Right ventricle myocardium inferior (tissue), 1 donor: ENCODE data around the gene KLHL25. TPM values are rescaled to one million over a fixed set of nuclear protein-coding genes. Genes with fewer than 3 reads are reported as not detected.
A peak's percentile ranks its signal among the peaks of the same experiment; 100 is the strongest.
"Not testable (repeated sequence)": the region's sequence is repeated elsewhere in the genome, so short reads cannot be mapped to it uniquely, and the experiment has no call there.

Experiments used
- ATAC-seq: fragments of 200-7000 bp; cut with Tn5 transposase; one replicate; pipeline ENCODE4 v1.9.1; 2020; ENCODE audit warnings: mild to moderate bottlenecking, moderate library complexity
- DNase-seq: peaks from one replicate; pipeline ENCODE4 v3.0.0; 2021; ENCODE audit errors: missing footprints
- intact Hi-C: fragments of 100-400 bp; cut with DNase I; formaldehyde crosslinking; loops from one replicate; pipeline ENCODE4 v1.11.0; 2022
- total RNA-seq: library from RNA; stranded (reverse); fragmentation: NEBNext Ultra II Directional; extraction: Animal tissue kit (Norgen Biotek cat#: 25700); gene quantifications from one replicate; pipeline ENCODE4 v1.2.1, GENCODE V29; 2021
- donor health status: DM: no; HTN: yes; CAD: no; lungs with severe emphysema.

Gene KLHL25
- total RNA-seq, 1 donor from 2014 or later: 4.5 TPM

DNA sequence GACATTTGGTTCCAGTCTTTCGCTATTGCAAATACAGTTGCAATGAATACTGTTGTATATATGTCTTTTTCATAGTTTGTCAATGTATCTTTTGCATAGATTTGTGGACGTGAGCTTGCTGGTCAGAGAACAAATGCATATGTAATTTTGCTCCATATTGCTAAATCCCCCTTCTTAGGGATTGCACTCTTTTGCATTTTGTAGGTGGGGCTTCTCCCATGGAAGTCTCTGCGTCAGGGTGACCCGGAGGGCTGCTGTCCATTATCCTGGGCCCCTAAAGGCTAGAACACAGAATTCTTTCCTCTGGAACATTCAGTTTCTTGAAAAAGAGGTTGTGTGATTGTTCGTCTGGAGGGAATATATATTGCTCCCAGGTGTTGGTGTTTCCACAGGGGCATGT, 25.2 kb upstream of the KLHL25 start:
- DNase-seq: no peak
- intact Hi-C loops: no loop called here
- no peak for ATAC-seq

DNA sequence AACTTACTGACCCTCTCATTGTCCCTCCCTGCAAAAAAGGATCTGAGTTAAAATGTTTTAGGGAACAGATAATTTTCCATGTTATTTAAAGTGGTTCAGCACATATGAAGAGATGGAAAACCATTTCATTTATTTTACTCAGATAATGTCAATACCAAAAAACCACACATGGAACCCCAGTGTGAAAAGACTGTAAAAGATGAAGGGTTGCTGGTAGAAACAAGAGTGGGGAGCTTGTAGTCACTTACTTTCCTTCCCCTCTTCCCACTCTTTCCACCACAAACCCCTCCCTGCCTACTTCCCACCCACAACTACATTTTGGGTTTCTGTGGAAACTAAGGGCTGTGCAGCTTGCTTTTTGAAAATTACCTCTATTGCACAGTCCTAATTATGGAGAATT, 18.5 kb upstream of the KLHL25 start:
- ATAC-seq (no peak), DNase-seq (no peak)
- intact Hi-C loops: no loop called here

GRCh38 chr15:85810075-85810474, 15.3 kb upstream of the KLHL25 start:
- intact Hi-C loops: no loop called here
- ATAC-seq (no peak), DNase-seq (no peak)

DNA sequence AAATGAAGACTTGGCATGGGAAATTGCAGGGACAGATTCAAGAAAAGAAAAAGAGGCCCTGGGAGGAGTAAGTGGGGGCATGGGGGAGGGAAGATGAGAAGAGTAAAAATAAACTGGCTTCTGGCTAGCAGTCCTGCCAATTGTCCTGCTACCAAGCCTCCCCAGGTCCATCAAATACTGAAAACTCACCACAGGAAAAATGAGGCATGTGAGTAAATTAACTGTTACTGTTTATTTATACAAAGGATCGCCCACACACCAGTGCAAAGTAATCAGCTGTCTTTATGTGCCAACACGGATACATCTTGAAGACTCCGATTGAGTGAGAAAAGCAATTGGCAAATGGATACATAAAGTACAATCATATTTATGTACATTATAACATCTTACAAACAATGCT, 10.7 kb upstream of the KLHL25 start:
- intact Hi-C loops: no loop called here
- ATAC-seq (no peak), DNase-seq (no peak)

- ATAC-seq: no peak
- intact Hi-C loops: no loop called here
- DNase-seq: no peak
These were observed 9.9 kb upstream of the KLHL25 start for GRCh38 chr15:85804481-85805170.

DNA sequence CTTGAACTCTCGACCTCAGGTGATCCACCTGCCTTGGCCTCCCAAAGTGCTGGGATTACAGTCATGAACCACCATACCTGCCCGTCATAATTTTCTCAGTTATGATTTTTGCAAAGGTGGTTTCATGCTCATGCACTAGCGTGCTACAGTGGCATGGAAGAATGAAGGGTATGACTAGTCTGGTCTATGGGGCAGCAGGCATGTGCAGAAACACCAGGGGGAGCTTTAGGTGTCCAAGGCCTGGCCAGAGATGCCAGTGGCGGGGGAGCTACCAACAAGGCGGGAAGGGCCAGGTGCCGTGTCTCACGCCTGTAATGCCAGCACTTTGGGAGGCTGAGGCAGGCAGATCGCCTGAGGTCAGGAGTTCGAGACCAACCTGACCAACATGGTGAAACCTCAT, 7.9 kb upstream of the KLHL25 start:
- ATAC-seq, DNase-seq, intact Hi-C loops: not testable (repeated sequence)

- DNase-seq: no peak
- intact Hi-C loops: no loop called here
These were observed 5.9 kb upstream of the KLHL25 start for GRCh38 chr15:85800478-85801123.

GRCh38 chr15:85796371-85796770, 1.6 kb upstream of the KLHL25 start:
- intact Hi-C loops, ATAC-seq, DNase-seq: not testable (repeated sequence)

More at GRCh38 chr15:85800478-85801123, 5.9 kb upstream of the KLHL25 start:
- peak; percentile 88 for ATAC-seq

DNA sequence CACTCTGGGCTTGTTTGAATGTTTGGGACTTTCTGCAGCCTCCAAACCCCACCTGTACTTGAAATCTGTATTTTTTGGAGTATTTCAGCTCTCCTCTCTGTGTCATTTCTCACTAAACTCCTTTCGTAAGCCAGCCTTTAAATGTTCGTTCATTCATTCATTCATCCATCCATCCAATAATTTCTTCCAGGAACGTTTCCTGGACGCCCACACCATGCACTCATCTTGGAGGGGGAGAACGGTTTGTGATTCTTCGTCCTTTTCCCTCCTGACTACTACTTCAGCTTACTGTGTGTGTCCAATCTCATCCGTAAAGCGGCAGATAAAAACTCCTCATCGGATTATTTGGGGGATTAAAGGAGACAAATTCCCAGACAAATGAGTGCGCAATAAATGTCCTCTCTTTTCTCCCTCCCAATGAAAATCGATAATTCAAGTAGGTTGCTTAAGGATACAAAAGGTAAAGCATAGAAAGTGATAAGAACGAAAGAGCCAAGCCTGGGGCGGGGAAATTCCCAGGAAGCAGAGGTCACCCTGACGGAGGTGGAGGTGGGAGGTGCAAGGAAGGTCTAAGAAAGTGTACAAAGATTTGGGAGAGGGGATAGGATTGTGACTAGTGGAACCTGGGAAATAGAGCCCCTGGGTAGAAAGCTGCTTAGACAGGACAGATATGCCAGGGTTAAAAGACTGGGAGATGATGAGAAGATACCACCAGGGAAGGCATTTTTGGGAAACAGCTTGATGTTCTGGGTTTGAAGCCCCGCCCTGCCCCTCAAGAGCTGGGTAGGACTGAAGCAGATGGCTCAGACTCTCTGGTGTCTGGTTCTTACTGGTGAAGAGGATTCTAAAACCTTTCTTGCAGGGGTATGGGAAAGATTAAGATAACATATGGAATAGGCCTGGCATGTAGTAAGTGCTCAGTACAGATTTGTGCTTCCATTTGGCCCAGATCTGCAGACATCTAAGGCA, 896 bp upstream of the KLHL25 start:
- no peak for ATAC-seq
- intact Hi-C loops: no loop called here
- no peak for DNase-seq

DNA sequence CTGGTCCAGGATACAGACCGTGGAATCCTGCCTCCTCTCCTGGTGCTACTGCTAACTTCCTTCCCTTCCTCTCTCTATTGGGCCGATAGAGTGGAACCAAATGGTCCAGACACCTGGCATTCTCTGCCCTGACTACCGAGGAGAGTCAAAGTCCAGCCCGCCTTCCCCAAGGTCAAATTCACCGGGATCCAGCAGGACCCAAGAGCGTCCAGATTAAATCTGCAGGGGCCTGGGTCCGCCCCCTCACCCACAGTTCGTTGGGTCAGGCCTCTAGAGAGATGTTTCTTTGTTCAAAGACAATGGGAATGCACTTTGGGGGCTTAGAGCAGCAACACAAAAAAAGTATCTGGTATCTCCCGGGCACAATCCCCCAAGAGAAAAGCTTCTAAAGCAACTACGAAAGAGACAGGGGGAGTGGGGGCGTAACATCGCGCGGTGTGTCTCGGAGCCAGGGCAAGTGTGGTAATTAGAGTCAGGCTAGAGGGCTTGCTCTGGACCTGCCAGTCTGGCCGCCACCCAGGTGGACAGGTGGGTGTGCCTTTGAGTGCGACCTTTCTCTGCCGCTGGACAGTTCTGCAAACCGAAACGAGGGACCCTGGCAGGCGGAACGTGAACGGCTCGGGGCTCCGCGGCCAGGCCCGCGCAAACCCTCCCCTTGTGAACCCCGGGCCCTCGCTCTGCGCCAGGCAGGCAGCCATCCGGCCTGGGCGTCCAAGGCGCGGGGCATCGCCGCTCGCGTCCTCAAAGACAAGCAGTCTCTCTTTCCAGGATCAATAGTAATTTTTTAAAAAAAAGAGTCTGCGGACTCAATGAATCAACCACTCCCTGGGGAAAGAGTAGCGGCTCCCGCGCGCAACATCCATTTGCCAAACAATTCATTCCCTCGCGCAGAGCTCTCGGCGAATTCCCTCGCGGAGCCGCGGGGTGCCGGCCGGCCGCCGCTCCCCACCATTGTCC, 806 bp downstream of the KLHL25 start:
- DNase-seq (peak; percentile 74), ATAC-seq (peak; percentile 27)
- intact Hi-C loops: loop anchor here (5.0 kb wide), 1 partner anchor 42 kb away; no protein-coding TSS in a partner anchor

GRCh38 chr15:85792912-85793590, 1.7 kb downstream of the KLHL25 start:
- no peak for ATAC-seq
- no peak for DNase-seq
- intact Hi-C loops: loop anchor here (5.0 kb wide), 1 partner anchor 41 kb away; no protein-coding TSS in a partner anchor

DNA sequence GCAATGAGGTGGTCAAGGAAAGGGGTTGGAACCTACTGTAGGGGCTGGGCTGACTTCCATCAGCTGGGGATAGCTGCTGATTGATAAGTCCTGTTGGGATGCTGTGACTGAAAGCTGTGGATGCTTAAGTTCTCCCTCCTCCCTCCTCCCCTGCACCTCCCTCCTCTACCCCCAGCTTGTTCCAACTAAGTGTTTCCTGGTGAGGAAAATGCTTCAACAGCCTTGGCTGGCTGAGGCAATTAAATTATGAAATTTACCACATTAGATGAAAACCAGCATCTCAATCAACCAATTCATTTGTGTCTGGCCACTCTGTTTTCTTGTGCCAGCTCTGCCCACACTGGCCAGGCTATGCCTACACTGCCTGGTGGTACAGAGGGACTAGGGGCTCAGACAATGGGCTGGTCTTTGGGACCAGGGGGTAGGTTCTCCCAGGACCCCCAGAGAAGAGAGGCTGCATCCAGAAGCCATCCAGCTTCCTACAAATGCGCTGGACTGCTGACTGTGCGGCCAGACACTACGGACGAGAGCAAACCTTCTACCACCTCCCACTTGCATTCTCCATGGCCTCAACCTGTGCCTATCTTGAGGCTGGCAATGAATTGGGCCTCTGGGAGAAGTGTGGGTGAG, 2.5 kb downstream of the KLHL25 start:
- DNase-seq (no peak), ATAC-seq (no peak)
- intact Hi-C loops: loop anchor here (5.0 kb wide), 1 partner anchor 40 kb away; no protein-coding TSS in a partner anchor

DNA sequence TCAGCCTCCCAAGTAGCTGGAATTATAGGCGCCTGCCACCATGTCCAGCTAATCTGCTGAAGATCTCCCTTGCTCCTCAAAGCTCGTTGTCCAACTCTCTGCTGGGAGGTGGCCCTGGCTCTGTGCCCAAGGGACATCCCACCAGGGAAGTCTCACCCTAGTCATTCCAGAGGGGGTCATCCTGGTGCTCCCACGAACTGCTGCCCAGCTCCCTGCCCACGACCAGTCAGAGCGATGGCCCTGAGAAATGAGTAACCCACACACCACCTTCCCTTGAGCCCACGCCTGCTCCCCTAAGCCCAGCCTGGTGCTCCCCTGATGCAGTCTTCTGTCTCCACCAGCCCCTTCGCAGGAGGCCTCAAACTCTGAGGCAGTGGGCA, 5.2 kb downstream of the KLHL25 start:
- ATAC-seq (no peak), DNase-seq (no peak)
- intact Hi-C loops: no loop called here

DNA sequence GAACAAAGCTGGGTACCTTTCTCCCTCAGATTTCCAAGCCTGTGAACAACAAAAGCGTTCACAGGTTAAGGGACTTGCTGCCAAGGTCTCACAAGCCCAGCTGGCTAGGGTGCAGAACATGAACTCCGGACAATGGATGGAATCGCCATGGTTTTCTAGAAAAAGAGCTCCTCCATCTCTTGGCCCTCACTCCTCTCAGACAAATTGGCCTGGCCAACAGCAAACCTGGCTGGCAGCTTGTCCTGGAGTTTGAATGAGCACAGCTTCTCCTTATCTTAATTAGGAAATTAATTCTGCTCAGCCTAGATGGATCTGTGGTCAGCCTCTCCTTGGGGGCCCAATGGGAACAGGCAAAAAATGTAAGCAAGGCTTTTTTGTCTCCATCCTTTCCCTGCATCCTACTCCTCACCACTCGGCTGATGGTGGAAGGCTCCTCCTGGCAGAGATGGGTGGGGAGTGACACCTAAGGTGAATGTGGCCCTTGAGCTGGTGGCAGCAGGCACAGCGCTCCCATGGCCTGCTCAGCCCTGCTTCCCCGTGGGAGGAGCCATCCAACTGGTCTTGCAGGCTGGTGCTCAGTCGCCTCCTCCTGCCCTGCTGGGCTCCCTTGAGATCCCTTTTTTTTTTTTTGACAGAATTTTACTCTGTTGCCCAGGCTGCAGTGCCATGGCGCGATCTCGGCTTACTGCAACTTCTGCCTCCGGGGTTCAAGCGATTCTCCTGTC, 5.8 kb downstream of the KLHL25 start:
- DNase-seq: no peak
- no peak for ATAC-seq

DNA sequence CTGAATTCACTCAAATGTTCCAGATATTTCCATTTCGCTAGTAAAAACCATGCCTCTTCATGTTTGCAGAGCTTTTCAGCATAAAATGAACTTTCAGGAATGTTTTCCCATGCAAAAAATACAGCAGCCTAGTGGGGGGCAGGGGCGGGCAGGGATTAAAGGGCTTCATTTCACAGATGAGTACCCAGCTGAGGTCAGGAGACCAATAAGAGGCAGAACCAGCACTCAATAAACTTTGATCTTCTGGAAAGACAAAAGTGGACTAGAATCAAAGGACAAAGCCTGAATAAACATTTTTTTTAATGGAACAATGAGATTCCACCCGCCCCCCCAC, 8.0 kb downstream of the KLHL25 start:
- DNase-seq (no peak), ATAC-seq (no peak)
- intact Hi-C loops: no loop called here

More for the DNA sequence above, 5.8 kb downstream of the KLHL25 start:
- intact Hi-C loops: no loop called here

GRCh38 chr15:85785887-85786780, 8.6 kb downstream of the KLHL25 start:
- ATAC-seq (peak; percentile 66), DNase-seq (no peak)

More at GRCh38 chr15:85785887-85786780, 8.6 kb downstream of the KLHL25 start:
- intact Hi-C loops: no loop called here
